ENCODE measurements around the gene WDR55.

DNA sequence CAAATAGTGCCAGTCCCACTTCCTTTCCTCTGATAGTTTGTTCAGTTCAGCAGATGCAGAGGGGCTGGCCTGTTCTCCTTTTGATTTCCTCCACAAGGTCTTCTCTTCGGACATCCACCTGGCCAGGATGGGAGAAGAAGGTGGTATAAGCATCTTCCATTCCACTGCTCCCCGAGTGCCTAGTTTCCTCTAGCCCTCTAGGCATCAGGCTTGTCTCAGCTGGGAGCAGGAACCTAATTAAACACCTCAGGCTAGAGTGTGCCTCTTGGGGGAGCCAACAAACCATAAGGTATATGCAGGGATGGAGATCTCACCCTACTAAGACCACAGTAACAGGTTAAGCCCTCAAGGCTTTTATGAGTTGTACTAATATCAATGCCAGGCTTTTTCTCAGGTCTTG, 9.5 kb downstream of the WDR55 start:
- TF ChIP-seq, protein P1, sequence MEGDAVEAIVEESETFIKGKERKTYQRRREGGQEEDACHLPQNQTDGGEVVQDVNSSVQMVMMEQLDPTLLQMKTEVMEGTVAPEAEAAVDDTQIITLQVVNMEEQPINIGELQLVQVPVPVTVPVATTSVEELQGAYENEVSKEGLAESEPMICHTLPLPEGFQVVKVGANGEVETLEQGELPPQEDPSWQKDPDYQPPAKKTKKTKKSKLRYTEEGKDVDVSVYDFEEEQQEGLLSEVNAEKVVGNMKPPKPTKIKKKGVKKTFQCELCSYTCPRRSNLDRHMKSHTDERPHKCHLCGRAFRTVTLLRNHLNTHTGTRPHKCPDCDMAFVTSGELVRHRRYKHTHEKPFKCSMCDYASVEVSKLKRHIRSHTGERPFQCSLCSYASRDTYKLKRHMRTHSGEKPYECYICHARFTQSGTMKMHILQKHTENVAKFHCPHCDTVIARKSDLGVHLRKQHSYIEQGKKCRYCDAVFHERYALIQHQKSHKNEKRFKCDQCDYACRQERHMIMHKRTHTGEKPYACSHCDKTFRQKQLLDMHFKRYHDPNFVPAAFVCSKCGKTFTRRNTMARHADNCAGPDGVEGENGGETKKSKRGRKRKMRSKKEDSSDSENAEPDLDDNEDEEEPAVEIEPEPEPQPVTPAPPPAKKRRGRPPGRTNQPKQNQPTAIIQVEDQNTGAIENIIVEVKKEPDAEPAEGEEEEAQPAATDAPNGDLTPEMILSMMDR (IDR thresholded peaks at IDR 0.05) = no peak
- TF ChIP-seq POLR2A (IDR thresholded peaks at IDR 0.05) = no peak
